ENCODE results near the gene PLEKHA1.

DNA sequence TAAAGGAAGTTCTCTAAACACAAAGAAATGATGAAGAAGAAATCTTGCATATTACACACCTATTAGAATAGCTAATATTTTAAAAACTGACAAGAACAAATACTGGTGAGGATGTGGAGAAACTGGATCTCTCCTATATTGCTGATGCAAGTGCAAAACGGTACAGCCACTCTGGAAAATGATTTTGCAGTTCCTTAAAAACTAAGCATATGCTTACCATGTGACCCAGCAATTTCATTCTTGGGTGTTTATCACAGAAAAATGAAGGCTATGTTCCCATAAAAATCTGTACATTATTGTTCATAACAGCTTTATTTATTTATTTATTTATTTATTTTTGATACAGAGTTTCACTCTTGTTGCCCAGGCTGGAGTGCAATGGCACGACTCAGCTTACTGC lies 14.9 kb upstream of the PLEKHA1 start:
- no peak for TF ChIP-seq CTCF (IDR thresholded peaks at IDR 0.05)
- no peak for TF ChIP-seq POLR2A (IDR thresholded peaks at IDR 0.05)
- TF ChIP-seq EP300 (IDR thresholded peaks at IDR 0.05): no peak

Data from tibial nerve (tissue), 4 donors.